Measurements from ENCODE around the gene MORN2. TPM values are rescaled to one million over a fixed set of nuclear protein-coding genes. Genes with fewer than 3 reads are reported as not detected.

MORN2 gene
- total and polyA plus RNA-seq, 2 of the 4 experiments (the other 2 are of a cell fraction): 13.1 to 16.5 TPM

DNA sequence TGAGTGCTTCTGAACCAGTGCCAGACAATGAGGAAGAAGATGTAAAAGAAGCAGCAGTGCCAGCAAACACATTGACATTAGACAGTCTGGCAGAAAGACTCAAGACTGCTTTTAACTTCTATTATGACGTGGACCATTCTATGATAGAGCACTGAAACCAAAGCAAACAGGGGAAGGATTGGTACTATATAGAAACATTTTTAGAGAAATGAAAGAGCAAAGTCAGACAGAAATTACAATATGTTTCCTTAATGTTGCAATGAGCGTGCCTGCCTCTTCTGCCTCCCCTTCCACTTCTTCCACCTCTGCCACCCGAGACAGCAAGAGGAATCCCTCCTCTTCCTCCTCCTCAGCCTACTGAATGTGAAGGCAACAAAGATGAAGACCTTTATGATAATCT is 39.8 kb upstream of the MORN2 start:
- no peak for ATAC-seq (ENCODE audit: low read depth)
- in situ Hi-C loops (cut with MboI; ENCODE audit: low sequenced_read_pairs) (no loop called here), intact Hi-C loops (cut with micrococcal nuclease) (loop anchor here (1.0 to 10.0 kb wide), 2 partner anchors 85 to 301 kb away; partner anchors contain the start of gene SRSF7), dilution Hi-C loops (cut with HindIII; ENCODE audit: low sequenced_read_pairs, unreplicated experiment) (no loop called here)
- no peak overlapping the region for H3K18ac ChIP-seq (ENCODE audit: low read depth, low read length)
- H3K36me3 ChIP-seq (ENCODE audit: control insufficient read depth, insufficient read depth, low read length): peaks cover 11% of the 10 kb centered on the region
- no peak overlapping the region for H3K4ac ChIP-seq (ENCODE audit: low read depth, low read length)
- H3K79me1 ChIP-seq (ENCODE audit: low read depth in 1 of 2, low read length in 2 of 2): no peaks in the 10 kb centered on the region
- H3K14ac ChIP-seq (replicated peaks; ENCODE audit: low read depth, low read length): no peak overlapping the region
- no peaks in the 10 kb centered on the region for H4K20me1 ChIP-seq (ENCODE audit: insufficient read depth, low read length)
- POLR2A ChIA-PET (ENCODE audit: unreplicated experiment): no interaction called here
- no peak overlapping the region for H2BK15ac ChIP-seq (ENCODE audit: low read depth, low read length)
- no peak overlapping the region for H3K4me2 ChIP-seq (ENCODE audit: low read depth, low read length)
- H3K9me1 ChIP-seq (ENCODE audit: insufficient read depth, low read length): no peaks in the 10 kb centered on the region
- H3K23ac ChIP-seq (ENCODE audit: low read depth, low read length): no peak overlapping the region
- no CpG with 5 or more reads among the region's 3 CpGs for whole genome bisulfite sequencing, 2 experiments (ENCODE audit: extremely low coverage in 2 of 2, insufficient read length in 1 of 2)
- no peak overlapping the region for H2AK9ac ChIP-seq (replicated peaks; ENCODE audit: low read depth, low read length, poor library complexity)
- H2AK5ac ChIP-seq (ENCODE audit: low read depth, low read length): no peak overlapping the region
- TF ChIP-seq, protein P1, sequence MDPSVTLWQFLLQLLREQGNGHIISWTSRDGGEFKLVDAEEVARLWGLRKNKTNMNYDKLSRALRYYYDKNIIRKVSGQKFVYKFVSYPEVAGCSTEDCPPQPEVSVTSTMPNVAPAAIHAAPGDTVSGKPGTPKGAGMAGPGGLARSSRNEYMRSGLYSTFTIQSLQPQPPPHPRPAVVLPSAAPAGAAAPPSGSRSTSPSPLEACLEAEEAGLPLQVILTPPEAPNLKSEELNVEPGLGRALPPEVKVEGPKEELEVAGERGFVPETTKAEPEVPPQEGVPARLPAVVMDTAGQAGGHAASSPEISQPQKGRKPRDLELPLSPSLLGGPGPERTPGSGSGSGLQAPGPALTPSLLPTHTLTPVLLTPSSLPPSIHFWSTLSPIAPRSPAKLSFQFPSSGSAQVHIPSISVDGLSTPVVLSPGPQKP (IDR thresholded peaks at IDR 0.05; ENCODE audit: borderline replicate concordance, low read depth, low read length): no peak
- no peak for TF ChIP-seq CHD1 (IDR thresholded peaks at IDR 0.05; ENCODE audit: low read depth, low read length)
- no peak for TF ChIP-seq MAFK (IDR thresholded peaks at IDR 0.05; ENCODE audit: low read depth, low read length)
- no peak for TF ChIP-seq RAD21 (IDR thresholded peaks at IDR 0.05; ENCODE audit: low read length)
- no peak for TF ChIP-seq RFX5 (IDR thresholded peaks at IDR 0.05; ENCODE audit: low read depth, low read length)
- TF ChIP-seq NFE2L2 (IDR thresholded peaks at IDR 0.05; ENCODE audit: low read depth, low read length): no peak
- no peak for TF ChIP-seq MXI1 (IDR thresholded peaks at IDR 0.05; ENCODE audit: borderline replicate concordance, low read depth, low read length)
- TF ChIP-seq POLR2A (IDR thresholded peaks at IDR 0.05; ENCODE audit: low read depth, low read length): no peak
- TF ChIP-seq, protein P2, sequence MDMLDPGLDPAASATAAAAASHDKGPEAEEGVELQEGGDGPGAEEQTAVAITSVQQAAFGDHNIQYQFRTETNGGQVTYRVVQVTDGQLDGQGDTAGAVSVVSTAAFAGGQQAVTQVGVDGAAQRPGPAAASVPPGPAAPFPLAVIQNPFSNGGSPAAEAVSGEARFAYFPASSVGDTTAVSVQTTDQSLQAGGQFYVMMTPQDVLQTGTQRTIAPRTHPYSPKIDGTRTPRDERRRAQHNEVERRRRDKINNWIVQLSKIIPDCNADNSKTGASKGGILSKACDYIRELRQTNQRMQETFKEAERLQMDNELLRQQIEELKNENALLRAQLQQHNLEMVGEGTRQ (IDR thresholded peaks at IDR 0.05; ENCODE audit: low read depth, low read length): no peak
- no peak for TF ChIP-seq SMC3 (IDR thresholded peaks at IDR 0.05; ENCODE audit: low read depth, low read length)
- TF ChIP-seq, protein P3, sequence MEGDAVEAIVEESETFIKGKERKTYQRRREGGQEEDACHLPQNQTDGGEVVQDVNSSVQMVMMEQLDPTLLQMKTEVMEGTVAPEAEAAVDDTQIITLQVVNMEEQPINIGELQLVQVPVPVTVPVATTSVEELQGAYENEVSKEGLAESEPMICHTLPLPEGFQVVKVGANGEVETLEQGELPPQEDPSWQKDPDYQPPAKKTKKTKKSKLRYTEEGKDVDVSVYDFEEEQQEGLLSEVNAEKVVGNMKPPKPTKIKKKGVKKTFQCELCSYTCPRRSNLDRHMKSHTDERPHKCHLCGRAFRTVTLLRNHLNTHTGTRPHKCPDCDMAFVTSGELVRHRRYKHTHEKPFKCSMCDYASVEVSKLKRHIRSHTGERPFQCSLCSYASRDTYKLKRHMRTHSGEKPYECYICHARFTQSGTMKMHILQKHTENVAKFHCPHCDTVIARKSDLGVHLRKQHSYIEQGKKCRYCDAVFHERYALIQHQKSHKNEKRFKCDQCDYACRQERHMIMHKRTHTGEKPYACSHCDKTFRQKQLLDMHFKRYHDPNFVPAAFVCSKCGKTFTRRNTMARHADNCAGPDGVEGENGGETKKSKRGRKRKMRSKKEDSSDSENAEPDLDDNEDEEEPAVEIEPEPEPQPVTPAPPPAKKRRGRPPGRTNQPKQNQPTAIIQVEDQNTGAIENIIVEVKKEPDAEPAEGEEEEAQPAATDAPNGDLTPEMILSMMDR (conservative IDR thresholded peaks at IDR 0.05; ENCODE audit: low read depth, low read length): no peak
- TF ChIP-seq CEBPB (IDR thresholded peaks at IDR 0.05; ENCODE audit: low read depth, low read length): no peak
- TF ChIP-seq FOS (IDR thresholded peaks at IDR 0.05; ENCODE audit: low read depth, low read length): no peak
- TF ChIP-seq RCOR1 (IDR thresholded peaks at IDR 0.05; ENCODE audit: insufficient replicate concordance, low read length): no peak
- TF ChIP-seq BHLHE40 (IDR thresholded peaks at IDR 0.05; ENCODE audit: low read depth, low read length): no peak
- no peak for TF ChIP-seq MAZ (IDR thresholded peaks at IDR 0.05; ENCODE audit: borderline replicate concordance, low read depth, low read length)
- no peak overlapping the region for H4K91ac ChIP-seq (ENCODE audit: insufficient read depth, low read depth, low read length)
- no peak overlapping the region for H2BK5ac ChIP-seq (ENCODE audit: low read depth, low read length, poor library complexity, severe bottlenecking)
- no peak overlapping the region for H3K56ac ChIP-seq (ENCODE audit: extremely low read depth, insufficient read depth, low read length)
- CTCF ChIA-PET: no interaction called here
- H4K8ac ChIP-seq (ENCODE audit: low read depth in 2 of 2, low read length in 2 of 2): no peak overlapping the region
- no peak overlapping the region for H4K5ac ChIP-seq (ENCODE audit: low read depth, low read length)
- no peak overlapping the region for H2BK120ac ChIP-seq (ENCODE audit: low read depth, low read length)
- no TSS peak for BruUV-seq (replicated peaks)
- H3K9ac ChIP-seq (ENCODE audit: low read depth, low read length): no peak overlapping the region
- H3K27me3 ChIP-seq (ENCODE audit: control insufficient read depth, insufficient read depth, low read length): no peaks in the 10 kb centered on the region
- no peaks in the 10 kb centered on the region for H3K9me3 ChIP-seq (ENCODE audit: control insufficient read depth, insufficient read depth, low read length)
- no peak for DNase-seq
- no peak overlapping the region for H2AFZ ChIP-seq (replicated peaks; ENCODE audit: low read length, poor library complexity)
- H3K27ac ChIP-seq (ENCODE audit: insufficient read depth, low read length): no peak overlapping the region
- H3K4me1 ChIP-seq (ENCODE audit: control insufficient read depth, insufficient read depth, low read length): no peaks in the 10 kb centered on the region
- no peak overlapping the region for H3K4me3 ChIP-seq (ENCODE audit: insufficient read depth, low read depth, low read length)
- H2BK20ac ChIP-seq (ENCODE audit: low read depth, low read length): no peak overlapping the region

Data from IMR-90 (cell line).